CD4-positive, alpha-beta T cell (primary cell): ENCODE measurements around the gene USB1. TPM values are rescaled to one million over a fixed set of nuclear protein-coding genes. Genes with fewer than 3 reads are reported as not detected.

Experiments
- ATAC-seq: fragments of 200-7000 bp; cut with Tn5 transposase; one replicate; pipeline ENCODE4 v1.10.0; 2022; ENCODE audit warnings: mild to moderate bottlenecking; ENCODE audit not compliant: poor library complexity
- CTCF ChIA-PET: fragments of 350-600 bp; sonication (Branson Sonifier 250); formaldehyde crosslinking; loops from one replicate; lab custom pipeline; 2021; ENCODE audit warnings: antibody characterized with exemption, inconsistent platforms; lab: Charles Lee
- POLR2A ChIA-PET: fragments of 350-600 bp; sonication (Branson Sonifier 250); formaldehyde crosslinking; loops from one replicate; lab custom pipeline; 2021; ENCODE audit warnings: antibody characterized with exemption, inconsistent platforms; lab: Charles Lee
- DNase-seq, 14 experiments: peaks; one replicate each; pipeline ENCODE4 v3.0.0-alpha.2; 2013 to 2020; ENCODE audit warnings: mixed read lengths in 2 of 14
- H3K27ac ChIP-seq, 2 donors: one replicate each; pipeline versions ENCODE4 v1.5.1 to v1.7.0; 2013; ENCODE audit warnings: low read length in 2 of 2, low read depth in 1 of 2, mild to moderate bottlenecking in 1 of 2
- H3K27me3 ChIP-seq, 2 experiments: 1 replicate in 1 of 2; 2 replicates in 1 of 2; pipeline versions ENCODE4 v1.6.1 to v1.7.0; 2013; ENCODE audit warnings: low read length in 2 of 2, control low read depth in 1 of 2, mild to moderate bottlenecking in 1 of 2, moderate library complexity in 1 of 2; ENCODE audit not compliant: insufficient read depth in 2 of 2, control insufficient read depth in 1 of 2
- H3K36me3 ChIP-seq: one replicate; pipeline ENCODE4 v1.6.1; 2013; ENCODE audit warnings: low read length, control low read depth; ENCODE audit not compliant: insufficient read depth
- H3K4me1 ChIP-seq: one replicate; pipeline ENCODE4 v1.6.1; 2013; ENCODE audit warnings: low read length, control low read depth; ENCODE audit not compliant: insufficient read depth
- H3K4me3 ChIP-seq: one replicate; pipeline ENCODE4 v1.5.1; 2013; ENCODE audit warnings: mild to moderate bottlenecking, low read length, moderate library complexity
- H3K9me3 ChIP-seq, 2 experiments: 1 replicate in 1 of 2; 2 replicates in 1 of 2; pipeline versions ENCODE4 v1.6.1 to v1.7.0; 2013; ENCODE audit warnings: low read length in 2 of 2, mild to moderate bottlenecking in 2 of 2, control low read depth in 1 of 2, moderate library complexity in 1 of 2; ENCODE audit not compliant: control insufficient read depth in 1 of 2, insufficient read depth in 1 of 2
- H3K27ac Mint-ChIP-seq: one replicate; pipeline ENCODE4 v1.8.0; 2020; ENCODE audit warnings: mixed read lengths
- H3K27me3 Mint-ChIP-seq: one replicate; pipeline ENCODE4 v1.8.0; 2021; ENCODE audit warnings: mixed read lengths
- H3K36me3 Mint-ChIP-seq: one replicate; pipeline ENCODE4 v1.8.0; 2021; ENCODE audit warnings: low read depth, mixed read lengths
- H3K4me1 Mint-ChIP-seq: one replicate; pipeline ENCODE4 v1.8.0; 2021; ENCODE audit warnings: low read depth, mixed read lengths
- H3K4me3 Mint-ChIP-seq: one replicate; pipeline ENCODE4 v1.8.0; 2020; ENCODE audit warnings: mild to moderate bottlenecking, mixed read lengths
- H3K9me3 Mint-ChIP-seq: one replicate; pipeline ENCODE4 v1.8.0; 2020; ENCODE audit warnings: mixed read lengths
- CTCF ChIP-seq: fragments of 200-600 bp; IDR thresholded peaks from one replicate; pipeline ENCODE4 v1.8.0; 2022; ENCODE audit warnings: antibody characterized with exemption, mild to moderate bottlenecking
- intact Hi-C, 2 experiments: fragments of 100-400 bp; cut with DNase I in 1 of 2; cut with micrococcal nuclease in 1 of 2; formaldehyde crosslinking; loops; one replicate each; pipeline versions ENCODE4 v1.15.1 to v1.9.0; 2023 to 2025; cut with DNase I, micrococcal nuclease
- total RNA-seq, 174 experiments: library from RNA in 2 of 174; stranded (reverse) in 2 of 174; gene quantifications; one replicate each; pipeline ENCODE4 v1.2.3 and lab custom pipeline; 2021 to 2026

The USB1 gene
- total RNA-seq, 2 experiments from 2014 or later, result 22.4 to 25.7 TPM

DNA sequence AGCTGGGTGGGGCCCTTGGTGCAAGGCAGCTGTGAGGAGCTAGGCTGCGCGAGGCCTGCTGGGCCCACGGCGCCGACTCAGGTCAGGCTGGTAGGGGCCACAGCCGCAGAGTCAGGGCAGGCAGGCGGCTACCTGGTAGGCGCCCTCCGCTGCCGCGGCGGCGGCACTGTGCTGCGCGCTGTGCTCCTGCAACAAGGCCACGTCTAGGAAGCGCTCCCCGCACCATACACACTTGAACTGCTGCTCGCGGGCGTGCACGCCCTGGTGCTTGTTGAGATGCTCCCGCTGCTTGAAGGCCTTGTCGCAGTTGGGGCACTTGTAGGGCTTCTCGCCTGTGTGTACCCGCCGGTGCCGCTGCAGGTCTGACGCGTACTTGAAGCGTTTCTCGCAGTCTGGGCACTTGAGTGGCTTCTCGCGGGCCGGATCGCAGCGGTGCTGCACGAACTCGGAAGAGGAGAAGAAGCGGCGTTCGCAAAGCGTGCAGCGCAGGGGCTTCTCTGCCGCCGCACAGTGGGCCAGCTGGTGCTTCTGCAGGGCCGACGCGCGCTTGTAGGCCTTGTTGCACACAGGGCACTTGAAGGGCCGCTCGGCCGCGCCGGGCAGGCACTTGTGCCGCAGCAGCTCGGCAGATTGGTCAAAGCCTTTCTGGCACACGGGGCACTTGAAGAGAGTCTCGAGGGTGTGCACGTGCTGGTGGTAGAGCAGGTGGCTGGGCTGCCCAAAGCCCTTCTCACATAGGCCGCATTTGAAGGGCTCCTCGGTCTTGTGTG is 4.6 kb upstream of the USB1 start:
- no peak overlapping the region for H3K27ac Mint-ChIP-seq
- intact Hi-C loops, result loop anchor here (5.0 to 10.0 kb wide), 2 partner anchors 259 to 628 kb away; partner anchors contain the start of genes CNOT1 (in 1 of the 2) and KATNB1 (in 1 of the 2)
- Histone ChIP-seq H3K9me3 (no peaks in the 10 kb centered on the region), H3K36me3 (peaks cover 46% of the 10 kb centered on the region), H3K27me3 (no peaks in the 10 kb centered on the region), H3K4me3 (no peak overlapping the region), H3K27ac (no peak overlapping the region), H3K4me1 (peaks cover 80% of the 10 kb centered on the region)
- H3K4me1 Mint-ChIP-seq, result peaks cover 54% of the 10 kb centered on the region
- ChIA-PET CTCF (no interaction called here), POLR2A (no interaction called here)
- ATAC-seq (no peak), DNase-seq (no peak)
- H3K36me3 Mint-ChIP-seq, result peaks cover 49% of the 10 kb centered on the region
- H3K27me3 Mint-ChIP-seq, result no peaks in the 10 kb centered on the region
- H3K4me3 Mint-ChIP-seq, result no peak overlapping the region
- no peaks in the 10 kb centered on the region for H3K9me3 Mint-ChIP-seq
- TF ChIP-seq CTCF, result no peak

DNA sequence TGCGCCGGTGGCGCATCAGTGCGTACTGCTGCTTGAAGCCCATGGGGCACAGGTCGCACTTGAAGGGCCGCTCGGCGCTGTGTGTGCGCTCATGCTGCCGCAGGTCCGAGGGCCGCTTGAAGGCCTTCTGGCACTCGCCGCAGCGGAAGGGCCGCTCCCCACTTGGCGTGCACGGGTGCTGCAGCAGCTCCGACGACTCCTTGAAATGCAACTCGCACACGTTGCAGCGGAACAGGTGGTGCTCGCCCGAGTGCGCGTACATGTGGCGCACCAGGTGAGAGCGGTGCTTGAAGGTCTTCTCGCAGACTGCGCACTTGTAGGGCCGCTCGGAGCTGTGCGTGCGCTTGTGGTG is 4.1 kb upstream of the USB1 start:
- Mint-ChIP-seq H3K27me3 (no peaks in the 10 kb centered on the region), H3K9me3 (no peaks in the 10 kb centered on the region), H3K4me1 (peaks cover 59% of the 10 kb centered on the region), H3K27ac (no peak overlapping the region), H3K36me3 (peaks cover 55% of the 10 kb centered on the region), H3K4me3 (no peak overlapping the region)
- Histone ChIP-seq H3K27me3 (no peaks in the 10 kb centered on the region), H3K4me3 (no peak overlapping the region), H3K9me3 (no peaks in the 10 kb centered on the region), H3K36me3 (peaks cover 46% of the 10 kb centered on the region), H3K4me1 (peaks cover 85% of the 10 kb centered on the region), H3K27ac (no peak overlapping the region)
- ChIA-PET POLR2A (no interaction called here), CTCF (no interaction called here)
- ATAC-seq (no peak), DNase-seq (no peak)
- TF ChIP-seq CTCF, result no peak
- intact Hi-C loops, result loop anchor here (5.0 to 10.0 kb wide), 2 partner anchors 260 to 628 kb away; partner anchors contain the start of genes CNOT1 (in 1 of the 2) and KATNB1 (in 1 of the 2)

- no peak for DNase-seq
- no peak for ATAC-seq
- Mint-ChIP-seq H3K36me3 (peaks cover 60% of the 10 kb centered on the region), H3K27me3 (no peaks in the 10 kb centered on the region), H3K27ac (peak overlapping the region; percentile 82), H3K4me1 (peaks cover 65% of the 10 kb centered on the region), H3K4me3 (peak overlapping the region; percentile 89), H3K9me3 (no peaks in the 10 kb centered on the region)
- Histone ChIP-seq H3K27me3 (no peaks in the 10 kb centered on the region), H3K27ac (peak overlapping the region; percentile 8 to 64), H3K36me3 (peaks cover 46% of the 10 kb centered on the region), H3K9me3 (no peaks in the 10 kb centered on the region), H3K4me3 (no peak overlapping the region), H3K4me1 (peaks cover 90% of the 10 kb centered on the region)
- no peak for TF ChIP-seq CTCF
- POLR2A ChIA-PET, result interaction anchor here (5.1 kb wide), 1 partner anchor 13 kb away, joined by 34 read pairs; no protein-coding TSS in a partner anchor
- CTCF ChIA-PET, result no interaction called here
- intact Hi-C loops, result loop anchor here (1.0 to 10.0 kb wide), 4 partner anchors 12 to 627 kb away; partner anchors contain the start of genes CNOT1 (in 1 of the 2) and KATNB1 (in 1 of the 2)
Observed at GRCh38 chr16:57997528-57998265, 3.5 kb upstream of the USB1 start.
